ENCODE results near the gene CCL17. TPM values are rescaled to one million over a fixed set of nuclear protein-coding genes. Genes with fewer than 3 reads are reported as not detected.

CCL17 gene
- total RNA-seq, 1 donor from 2014 or later = 2.8 TPM

GRCh38 chr16:57412584-57412983 lies 8.0 kb downstream of the CCL17 start:
- no peaks in the 10 kb centered on the region for H3K27me3 ChIP-seq (ENCODE audit: low read depth)
- intact Hi-C loops (cut with DNase I) = no loop called here
- DNase-seq = no peak
- H3K36me3 ChIP-seq = no peaks in the 10 kb centered on the region
- no peak overlapping the region for H3K4me3 ChIP-seq
- peaks cover 41% of the 10 kb centered on the region for H3K4me1 ChIP-seq
- ATAC-seq = no peak
- no peaks in the 10 kb centered on the region for H3K9me3 ChIP-seq
- TF ChIP-seq CTCF (IDR thresholded peaks at IDR 0.05) = no peak
- no peak overlapping the region for H3K27ac ChIP-seq

- Histone ChIP-seq H3K9me3 (no peaks in the 10 kb centered on the region), H3K36me3 (no peaks in the 10 kb centered on the region), H3K27ac (no peak overlapping the region), H3K27me3 (ENCODE audit: low read depth) (no peaks in the 10 kb centered on the region), H3K4me1 (peaks cover 47% of the 10 kb centered on the region), H3K4me3 (no peak overlapping the region)
- no peak for TF ChIP-seq CTCF (IDR thresholded peaks at IDR 0.05)
- ATAC-seq = no peak
- intact Hi-C loops (cut with DNase I) = no loop called here
- DNase-seq = no peak
Measured at GRCh38 chr16:57413301-57413730, 8.7 kb downstream of the CCL17 start.

GRCh38 chr16:57413733-57414132 lies 9.2 kb downstream of the CCL17 start:
- Histone ChIP-seq H3K27ac (no peak overlapping the region), H3K36me3 (no peaks in the 10 kb centered on the region), H3K9me3 (no peaks in the 10 kb centered on the region), H3K27me3 (ENCODE audit: low read depth) (no peaks in the 10 kb centered on the region), H3K4me3 (no peak overlapping the region), H3K4me1 (peaks cover 47% of the 10 kb centered on the region)
- intact Hi-C loops (cut with DNase I) = no loop called here
- ATAC-seq = no peak
- DNase-seq = no peak
- TF ChIP-seq CTCF (IDR thresholded peaks at IDR 0.05) = no peak

GRCh38 chr16:57416084-57416483 lies 11.5 kb downstream of the CCL17 start:
- TF ChIP-seq CTCF (IDR thresholded peaks at IDR 0.05) = no peak
- intact Hi-C loops (cut with DNase I) = loop anchor here (5.0 kb wide), 1 partner anchor 114 kb away; no protein-coding TSS in a partner anchor

GRCh38 chr16:57419506-57419905 lies 14.9 kb downstream of the CCL17 start:
- ATAC-seq = no peak
- Histone ChIP-seq H3K9me3 (no peaks in the 10 kb centered on the region), H3K36me3 (no peaks in the 10 kb centered on the region), H3K27ac (no peak overlapping the region), H3K4me3 (no peak overlapping the region), H3K4me1 (peaks cover 37% of the 10 kb centered on the region), H3K27me3 (ENCODE audit: low read depth) (no peaks in the 10 kb centered on the region)
- intact Hi-C loops (cut with DNase I) = loop anchor here (5.0 kb wide), 1 partner anchor 117 kb away; no protein-coding TSS in a partner anchor
- DNase-seq = no peak
- TF ChIP-seq CTCF (IDR thresholded peaks at IDR 0.05) = no peak

More at GRCh38 chr16:57416084-57416483, 11.5 kb downstream of the CCL17 start:
- Histone ChIP-seq H3K36me3 (no peaks in the 10 kb centered on the region), H3K27ac (no peak overlapping the region), H3K4me3 (no peak overlapping the region), H3K27me3 (ENCODE audit: low read depth) (no peaks in the 10 kb centered on the region), H3K9me3 (no peaks in the 10 kb centered on the region), H3K4me1 (peaks cover 32% of the 10 kb centered on the region)
- DNase-seq (no peak), ATAC-seq (peak in 1 of 2 donors; percentile 2)
